Forelimb muscle (tissue), 1 donor: ENCODE results near the gene CHRND. TPM values are rescaled to one million over a fixed set of nuclear protein-coding genes. Genes with fewer than 3 reads are reported as not detected.

Experiments
- DNase-seq: peaks from one replicate; pipeline ENCODE4 v3.0.0-alpha.2; 2013; ENCODE audit warnings: low read depth
- polyA plus RNA-seq: library from polyadenylated mRNA; unstranded; fragments of 120-200 nt; gene quantifications from one replicate; pipeline ENCODE4 v1.2.1, GENCODE V29; 2013; ENCODE audit not compliant: insufficient read length

The CHRND gene
- polyA plus RNA-seq, 1 donor, result 180 TPM

DNA sequence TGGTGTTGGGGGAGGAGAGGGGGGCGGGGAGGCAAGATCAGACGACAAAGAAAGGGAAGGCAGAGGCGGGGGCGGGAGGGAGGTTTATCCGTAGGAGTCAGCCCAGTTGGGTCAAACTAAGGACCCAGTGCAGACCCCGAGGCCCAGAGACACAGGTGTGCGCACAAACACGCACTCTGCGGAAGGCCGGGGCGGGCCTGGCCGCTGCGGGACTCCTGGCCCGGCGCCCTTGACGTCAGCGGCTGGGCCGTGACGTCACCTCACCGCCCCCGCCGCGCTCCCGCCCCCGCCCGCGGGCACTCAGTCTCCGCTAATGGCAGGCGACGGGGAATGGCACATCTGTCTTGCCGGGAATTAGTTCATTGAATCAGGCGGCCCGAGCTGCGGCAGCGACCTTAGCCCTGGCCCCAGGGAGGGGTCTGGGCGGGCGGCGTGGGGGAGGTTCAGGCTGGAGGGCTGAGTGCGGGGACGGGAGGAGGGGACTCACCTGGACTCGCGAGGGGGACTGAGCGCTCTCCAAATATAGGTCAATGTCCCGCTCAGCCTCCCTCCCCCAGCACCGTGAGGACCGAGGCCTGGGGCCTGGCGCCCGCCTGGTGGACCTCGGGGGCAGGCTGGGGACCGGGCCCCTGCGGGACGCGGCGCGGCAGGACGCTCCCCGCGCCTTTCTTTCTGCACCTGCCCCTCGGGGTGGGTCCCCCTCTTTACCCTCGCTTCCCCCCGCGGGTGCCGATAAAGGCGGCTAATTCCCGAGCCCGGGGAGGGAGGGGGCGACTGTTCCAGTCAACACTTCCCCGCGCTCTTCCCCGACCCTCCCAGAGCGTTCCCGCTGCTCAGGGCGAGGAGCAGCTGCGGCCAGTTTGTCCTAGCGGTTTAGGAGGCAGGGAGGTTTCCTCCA lies 22.8 kb upstream of the CHRND start:
- DNase-seq, result no peak

DNA sequence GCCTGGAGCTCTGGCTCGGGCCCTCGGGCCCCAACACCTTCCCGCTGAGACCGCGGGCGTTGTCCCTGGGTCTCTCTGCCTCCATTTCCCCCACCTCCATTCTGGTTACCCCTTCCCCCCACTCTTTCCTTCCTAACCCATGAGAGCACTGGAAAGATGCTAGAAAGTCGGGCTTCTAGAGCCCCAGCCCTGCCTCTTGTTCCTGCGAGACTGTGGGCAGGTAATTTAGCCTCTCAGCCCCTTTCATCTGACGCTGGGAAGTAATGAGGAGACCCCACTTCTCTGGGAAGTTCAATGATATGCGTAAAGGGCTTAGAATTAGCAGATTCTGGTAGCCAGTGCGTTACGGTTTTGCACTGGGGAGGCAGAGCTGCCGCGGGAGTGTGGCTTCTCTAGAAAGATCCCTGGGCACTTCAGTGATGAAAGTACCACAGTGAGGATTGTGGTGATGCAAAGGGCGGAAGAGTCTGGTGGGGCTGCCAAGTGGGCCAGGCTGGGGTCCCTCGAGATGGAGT lies 22.1 kb upstream of the CHRND start:
- no peak for DNase-seq

DNA sequence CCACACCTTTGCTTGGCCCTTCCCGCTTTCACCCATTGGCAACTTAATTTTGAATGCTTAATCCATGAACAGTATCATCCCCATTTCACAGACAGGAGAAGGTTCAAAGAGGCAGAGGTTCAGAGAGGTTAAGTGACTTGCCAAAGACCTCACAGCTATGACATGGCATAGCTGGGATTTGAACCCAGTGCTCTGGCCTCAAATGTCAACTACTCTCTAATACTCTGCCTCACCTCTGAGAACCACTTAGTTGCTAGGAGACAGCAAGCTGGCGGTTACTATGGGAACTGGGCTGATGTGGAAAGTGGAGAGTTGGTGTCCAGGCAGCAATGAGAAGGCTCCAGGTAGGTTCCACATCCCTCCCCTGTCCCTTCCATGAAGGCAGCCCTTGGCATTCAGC lies 21.5 kb upstream of the CHRND start:
- DNase-seq, result no peak

DNA sequence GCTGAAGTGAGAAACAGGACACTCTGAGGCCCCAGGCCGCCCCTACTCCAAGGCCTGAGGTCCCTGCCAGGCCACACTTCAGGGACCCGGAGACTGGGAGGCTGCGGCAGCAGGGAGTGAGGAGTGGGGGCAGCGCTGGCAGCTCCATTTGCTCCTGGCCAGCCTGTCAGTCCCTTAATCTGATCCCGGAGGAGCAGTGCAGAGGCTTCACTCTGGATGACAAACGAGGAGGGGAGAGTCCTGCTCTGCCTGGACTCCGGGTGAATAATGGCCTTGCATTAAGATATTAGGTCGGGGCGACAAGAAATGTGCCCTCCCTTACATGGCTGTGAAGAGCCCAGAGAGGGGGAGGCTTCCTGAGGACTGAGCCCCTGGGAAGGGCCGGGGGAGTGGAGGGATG lies 20.1 kb upstream of the CHRND start:
- no peak for DNase-seq

DNA sequence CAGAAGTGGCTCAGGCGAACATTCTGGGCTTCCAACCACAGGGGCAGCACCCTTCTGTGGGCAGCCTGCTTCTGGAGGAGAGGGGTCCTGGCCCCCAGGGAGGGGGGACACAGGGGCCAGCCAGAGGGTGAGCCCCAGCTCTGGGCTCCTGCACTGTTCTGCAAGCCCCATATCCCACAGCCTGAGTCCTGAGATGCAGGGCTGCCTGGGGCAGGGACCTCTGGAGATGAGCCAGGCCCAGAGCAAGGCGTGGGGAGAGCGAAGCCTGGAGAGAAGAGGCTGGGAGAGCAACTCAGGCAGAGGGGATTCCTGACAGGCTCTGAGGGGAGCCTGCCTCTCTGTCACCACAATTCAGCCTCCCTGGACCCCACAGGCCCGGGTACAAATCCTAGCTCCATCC lies 19.3 kb upstream of the CHRND start:
- DNase-seq, result no peak

DNA sequence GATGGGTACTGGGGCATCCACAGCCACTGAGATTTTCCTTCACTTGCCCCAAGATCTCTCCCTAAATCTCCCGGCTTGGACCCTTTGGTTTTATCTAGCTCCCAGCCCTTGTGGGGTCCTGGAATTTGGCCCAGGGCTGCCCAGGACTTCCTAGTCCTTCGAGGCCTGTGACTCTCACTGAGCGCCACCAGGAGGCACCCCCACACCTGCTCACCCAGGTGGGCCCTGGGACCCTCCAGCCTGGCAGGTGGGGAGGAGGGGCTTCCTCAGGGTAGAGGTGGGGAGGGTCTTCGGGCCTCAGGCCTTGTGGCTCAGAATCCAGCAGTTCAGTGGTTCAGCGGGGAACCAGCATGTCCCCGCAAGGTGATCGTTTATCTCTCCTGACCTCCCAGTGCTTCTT lies 17.7 kb upstream of the CHRND start:
- no peak for DNase-seq

DNA sequence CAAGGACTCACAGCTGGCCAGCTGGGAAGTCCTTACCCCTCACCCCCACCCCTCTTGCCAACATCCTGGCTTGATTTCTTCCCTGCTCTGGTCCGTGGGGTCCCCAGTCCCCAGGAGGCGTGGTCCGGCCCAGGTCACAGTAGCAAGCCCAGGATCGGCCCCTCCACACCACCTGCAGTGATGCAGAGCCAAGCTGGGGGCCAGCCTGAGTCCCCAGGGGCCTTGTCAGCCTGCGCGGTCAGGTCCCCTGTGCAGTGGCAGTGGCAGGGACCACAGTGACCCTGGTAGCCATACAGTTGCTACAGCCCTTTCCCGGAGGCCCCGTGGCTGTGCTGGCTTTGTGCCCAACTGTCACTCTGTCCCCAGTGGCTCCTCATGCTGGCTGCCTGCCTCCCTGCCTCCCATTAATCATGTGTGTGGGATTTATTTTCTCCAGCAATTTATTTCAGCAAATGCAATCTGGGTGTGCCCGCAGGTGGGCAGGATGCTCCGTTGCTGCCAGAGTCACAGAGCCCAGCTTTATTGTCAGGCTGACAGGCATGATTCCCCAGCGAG lies 14.5 kb upstream of the CHRND start:
- no peak for DNase-seq

DNA sequence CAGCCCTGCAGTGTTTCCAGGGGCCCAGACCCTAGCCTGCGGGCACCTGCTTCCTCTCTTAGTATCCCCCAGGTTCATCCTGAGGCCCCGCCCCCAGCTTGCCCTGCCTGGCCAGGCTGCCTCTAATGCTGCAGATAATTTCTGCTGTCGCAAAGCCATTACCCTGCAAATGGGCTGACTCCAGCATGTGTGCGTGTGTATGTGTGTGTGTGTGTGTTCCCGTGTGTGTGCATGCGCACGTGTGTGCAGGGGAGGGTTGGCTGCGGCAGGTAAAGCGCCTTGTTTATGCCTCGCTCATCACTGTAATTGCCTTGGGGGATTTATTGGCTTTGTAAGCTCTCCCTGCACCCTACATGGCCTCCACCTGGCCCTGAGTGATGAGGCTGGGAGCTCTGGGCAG lies 13.4 kb upstream of the CHRND start:
- no peak for DNase-seq

DNA sequence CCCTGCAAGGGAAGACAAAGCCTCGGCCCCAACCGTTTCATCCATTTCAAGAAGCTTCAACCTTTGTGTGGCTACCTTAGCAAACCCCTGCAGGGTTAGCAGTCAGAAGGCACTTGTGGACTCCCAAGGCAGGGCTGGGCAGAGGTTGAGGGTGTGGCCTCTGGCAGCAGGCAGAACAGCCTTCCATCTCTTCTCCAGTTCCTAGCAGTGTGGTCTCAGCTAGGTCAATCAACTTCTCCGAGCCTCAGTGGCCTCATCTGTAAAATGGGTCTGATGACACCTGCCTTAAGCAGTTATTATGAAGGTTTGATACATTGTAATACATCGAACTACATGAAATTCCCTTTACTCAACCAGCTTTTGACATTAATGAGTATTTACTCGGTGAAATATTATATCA lies 12.6 kb upstream of the CHRND start:
- DNase-seq, result no peak

DNA sequence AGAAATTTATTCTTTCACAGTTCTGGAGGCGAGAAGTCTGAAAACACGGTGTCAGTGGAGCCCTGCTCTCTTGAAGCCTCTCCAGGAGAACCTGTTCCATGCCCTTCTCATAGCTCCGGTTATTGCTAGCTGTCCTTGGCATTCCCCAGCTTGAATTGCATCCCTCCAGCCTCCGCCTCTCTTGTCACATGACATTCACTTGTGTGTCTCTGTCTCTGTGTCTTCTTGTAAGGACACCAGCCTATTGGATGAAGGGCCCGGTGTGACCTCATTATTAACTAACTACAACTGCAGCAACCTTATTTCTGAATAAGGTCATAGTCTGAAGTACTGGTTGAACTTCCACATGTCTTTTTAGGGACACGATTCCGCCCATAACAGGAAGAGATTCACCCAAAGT lies 10.3 kb upstream of the CHRND start:
- no peak for DNase-seq

DNA sequence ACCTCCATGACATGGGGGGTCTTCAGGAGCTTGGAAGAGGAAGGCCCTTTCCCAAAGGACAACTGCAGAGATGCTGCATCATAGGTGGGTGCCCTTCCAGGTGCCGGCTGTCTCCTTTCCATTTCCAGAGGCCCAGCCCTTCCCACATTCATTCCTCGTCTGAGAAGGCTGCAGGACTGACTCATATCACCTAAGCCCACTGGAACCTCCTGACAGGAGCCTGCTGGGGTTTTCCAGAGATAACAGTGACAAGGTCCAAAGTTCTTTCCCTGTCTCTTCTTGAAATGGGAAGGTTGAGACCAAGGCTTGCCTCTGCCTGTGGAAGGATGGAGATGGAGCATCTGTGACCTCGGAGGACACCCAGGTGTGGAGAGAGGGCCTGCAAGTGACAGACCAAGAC lies 9.4 kb upstream of the CHRND start:
- no peak for DNase-seq

DNA sequence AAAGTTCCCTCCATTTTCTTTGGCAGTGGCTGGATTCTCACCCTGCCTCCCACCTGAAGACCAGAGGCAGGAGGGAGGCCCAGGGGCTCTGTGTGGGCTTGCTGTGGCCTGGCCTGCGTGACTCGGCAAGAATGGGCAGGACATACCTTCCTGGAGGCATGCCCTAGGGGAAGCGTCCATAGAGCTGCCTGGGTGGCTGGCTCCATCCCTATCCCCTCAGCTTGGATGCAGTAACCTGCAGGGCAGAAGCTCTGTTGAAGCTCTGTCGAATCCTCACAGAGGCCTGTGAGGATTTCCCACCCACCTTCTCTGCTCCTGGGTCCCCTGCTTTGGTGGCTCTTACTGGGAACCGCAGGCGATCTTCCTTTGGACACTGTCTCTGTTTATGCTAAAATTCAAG lies 7.1 kb upstream of the CHRND start:
- DNase-seq, result no peak

DNA sequence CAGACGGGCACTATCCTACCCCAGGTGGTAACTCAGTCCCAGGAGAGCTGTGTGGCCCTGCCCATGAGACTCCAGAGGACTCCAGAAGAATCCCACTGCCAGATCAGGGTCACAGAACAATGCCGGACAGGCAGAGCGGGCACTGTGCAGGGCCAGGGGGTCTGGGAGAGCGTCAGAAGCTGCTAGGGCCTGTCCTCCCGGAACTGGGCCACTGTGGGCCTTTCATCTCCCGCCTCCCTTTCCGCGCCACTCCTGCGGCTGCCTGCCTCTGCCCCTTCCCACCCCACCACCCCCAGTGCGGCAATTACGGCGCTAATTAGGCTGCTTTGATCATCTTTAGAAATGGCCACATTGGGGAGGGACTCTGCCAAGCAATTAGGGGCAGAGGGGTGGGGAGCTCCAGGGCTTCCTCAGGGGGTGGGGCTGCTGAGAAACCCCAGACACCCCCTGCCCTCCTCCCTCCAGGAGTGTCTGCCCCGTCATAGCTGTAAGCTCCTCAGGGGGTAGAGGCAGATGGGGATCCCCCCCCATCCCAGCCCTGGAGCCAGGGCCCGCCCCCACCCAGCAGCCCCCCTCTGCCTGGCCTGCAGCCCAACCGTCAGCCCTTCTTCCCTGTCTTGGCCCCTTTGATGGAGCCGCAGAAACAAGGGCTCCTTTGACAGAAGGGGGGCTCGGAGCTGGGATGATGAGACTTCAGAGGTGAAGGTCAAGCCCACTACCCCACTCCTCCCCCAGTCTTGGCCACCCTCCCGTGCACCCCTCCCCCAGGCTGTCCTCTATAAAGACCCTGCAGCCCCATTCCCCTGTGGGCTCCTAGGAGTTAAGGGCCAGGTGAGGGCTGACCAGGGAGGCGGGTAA lies 6.2 kb upstream of the CHRND start, which contains the start of gene PRSS56:
PRSS56 (plus strand) TSS at position 808 of the 858 bp plus-strand sequence. CDS start 211 bp downstream, outside the sequence.
- DNase-seq, result no peak

DNA sequence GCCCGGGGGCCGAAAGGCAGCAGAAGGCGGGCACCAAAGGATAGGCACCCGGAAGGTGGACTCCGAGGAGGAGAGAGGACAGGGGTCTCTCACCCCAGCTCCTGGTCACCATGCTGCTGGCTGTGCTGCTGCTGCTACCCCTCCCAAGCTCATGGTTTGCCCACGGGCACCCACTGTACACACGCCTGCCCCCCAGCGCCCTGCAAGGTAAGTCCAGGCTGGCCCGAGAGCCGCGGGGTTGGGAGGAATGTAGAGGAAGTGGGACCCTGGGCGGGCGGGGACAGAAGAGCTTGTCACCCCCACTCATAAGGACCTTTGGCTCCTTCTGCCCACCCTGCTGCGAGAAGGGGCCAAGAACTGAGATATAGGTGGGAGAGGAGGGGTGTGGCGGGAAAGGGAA lies 5.5 kb upstream of the CHRND start:
- no peak for DNase-seq

DNA sequence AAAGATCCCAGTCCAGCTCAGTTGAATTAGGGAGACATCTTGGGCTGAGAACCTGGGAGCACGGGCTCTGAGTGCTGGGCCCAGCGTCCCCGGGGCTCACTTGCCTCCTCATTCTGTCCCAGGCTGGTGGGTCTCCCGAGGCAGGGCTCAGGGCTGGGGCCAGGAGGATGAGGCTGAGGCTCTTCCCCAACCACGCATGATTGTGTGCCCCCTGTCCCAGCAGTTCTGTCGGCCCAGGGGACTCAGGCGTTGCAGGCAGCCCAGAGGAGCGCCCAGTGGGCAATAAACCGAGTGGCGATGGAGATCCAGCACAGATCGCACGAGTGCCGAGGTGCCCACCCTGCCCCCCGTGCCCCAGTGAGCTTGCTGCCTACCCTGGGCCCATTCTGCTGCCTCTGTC lies 4.9 kb upstream of the CHRND start:
- no peak for DNase-seq

DNA sequence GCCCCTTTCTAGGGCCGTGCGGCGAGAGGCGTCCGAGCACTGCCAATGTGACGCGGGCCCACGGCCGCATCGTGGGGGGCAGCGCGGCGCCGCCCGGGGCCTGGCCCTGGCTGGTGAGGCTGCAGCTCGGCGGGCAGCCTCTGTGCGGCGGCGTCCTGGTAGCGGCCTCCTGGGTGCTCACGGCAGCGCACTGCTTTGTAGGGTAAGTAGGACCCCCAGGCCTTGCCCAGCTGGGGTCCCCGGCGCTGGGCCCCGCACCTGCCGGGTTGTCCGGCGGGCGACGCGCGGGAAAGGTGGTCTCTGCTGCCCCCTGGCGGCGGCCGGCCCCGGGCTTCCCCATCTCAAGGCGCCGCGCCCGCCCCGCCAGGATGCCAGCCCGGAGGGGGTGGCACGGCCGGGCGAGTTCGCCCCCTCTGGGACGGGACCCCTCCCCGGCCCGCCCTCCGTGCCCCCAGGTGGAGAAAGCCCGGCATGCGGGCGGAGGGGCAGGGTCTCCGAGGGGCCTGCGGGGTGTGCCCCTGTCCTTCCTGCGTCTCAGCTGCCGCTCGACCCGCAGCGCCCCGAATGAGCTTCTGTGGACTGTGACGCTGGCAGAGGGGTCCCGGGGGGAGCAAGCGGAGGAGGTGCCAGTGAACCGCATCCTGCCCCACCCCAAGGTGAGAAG lies 3.9 kb upstream of the CHRND start:
- DNase-seq, result no peak

DNA sequence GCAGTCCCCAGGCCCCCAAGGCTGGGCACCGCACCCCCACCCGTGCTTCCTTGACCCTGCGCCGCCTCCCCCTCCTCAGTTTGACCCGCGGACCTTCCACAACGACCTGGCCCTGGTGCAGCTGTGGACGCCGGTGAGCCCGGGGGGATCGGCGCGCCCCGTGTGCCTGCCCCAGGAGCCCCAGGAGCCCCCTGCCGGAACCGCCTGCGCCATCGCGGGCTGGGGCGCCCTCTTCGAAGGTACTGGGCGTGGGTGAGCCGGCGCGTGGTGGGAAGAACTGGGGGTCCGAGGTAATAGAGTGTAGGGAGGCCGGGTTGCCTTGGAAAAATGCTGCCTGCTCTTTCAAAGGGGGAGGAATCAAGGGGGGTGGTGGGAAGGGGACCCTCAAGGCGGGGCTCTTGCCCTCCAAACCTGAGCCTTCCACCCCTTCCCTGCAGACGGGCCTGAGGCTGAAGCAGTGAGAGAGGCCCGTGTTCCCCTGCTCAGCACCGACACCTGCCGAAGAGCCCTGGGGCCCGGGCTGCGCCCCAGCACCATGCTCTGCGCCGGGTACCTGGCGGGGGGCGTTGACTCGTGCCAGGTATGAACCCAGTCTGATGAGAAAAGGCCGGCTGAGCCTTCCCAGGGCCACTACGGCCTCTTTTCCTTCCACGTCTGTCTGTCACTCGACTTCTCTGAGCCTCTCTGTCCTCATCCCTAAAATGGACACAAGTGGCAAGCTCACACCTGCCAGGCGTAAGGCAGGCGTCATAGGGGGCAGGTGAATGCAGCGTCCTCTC lies 3.1 kb upstream of the CHRND start:
- DNase-seq, result no peak

DNA sequence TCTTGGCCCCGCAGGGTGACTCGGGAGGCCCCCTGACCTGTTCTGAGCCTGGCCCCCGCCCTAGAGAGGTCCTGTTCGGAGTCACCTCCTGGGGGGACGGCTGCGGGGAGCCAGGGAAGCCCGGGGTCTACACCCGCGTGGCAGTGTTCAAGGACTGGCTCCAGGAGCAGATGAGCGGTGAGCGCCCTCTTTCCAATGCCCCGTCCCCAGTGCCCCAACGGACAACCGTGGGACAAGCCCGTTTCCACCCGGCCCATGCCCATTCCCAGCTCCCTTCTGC lies 2.6 kb upstream of the CHRND start:
- no peak for DNase-seq

DNA sequence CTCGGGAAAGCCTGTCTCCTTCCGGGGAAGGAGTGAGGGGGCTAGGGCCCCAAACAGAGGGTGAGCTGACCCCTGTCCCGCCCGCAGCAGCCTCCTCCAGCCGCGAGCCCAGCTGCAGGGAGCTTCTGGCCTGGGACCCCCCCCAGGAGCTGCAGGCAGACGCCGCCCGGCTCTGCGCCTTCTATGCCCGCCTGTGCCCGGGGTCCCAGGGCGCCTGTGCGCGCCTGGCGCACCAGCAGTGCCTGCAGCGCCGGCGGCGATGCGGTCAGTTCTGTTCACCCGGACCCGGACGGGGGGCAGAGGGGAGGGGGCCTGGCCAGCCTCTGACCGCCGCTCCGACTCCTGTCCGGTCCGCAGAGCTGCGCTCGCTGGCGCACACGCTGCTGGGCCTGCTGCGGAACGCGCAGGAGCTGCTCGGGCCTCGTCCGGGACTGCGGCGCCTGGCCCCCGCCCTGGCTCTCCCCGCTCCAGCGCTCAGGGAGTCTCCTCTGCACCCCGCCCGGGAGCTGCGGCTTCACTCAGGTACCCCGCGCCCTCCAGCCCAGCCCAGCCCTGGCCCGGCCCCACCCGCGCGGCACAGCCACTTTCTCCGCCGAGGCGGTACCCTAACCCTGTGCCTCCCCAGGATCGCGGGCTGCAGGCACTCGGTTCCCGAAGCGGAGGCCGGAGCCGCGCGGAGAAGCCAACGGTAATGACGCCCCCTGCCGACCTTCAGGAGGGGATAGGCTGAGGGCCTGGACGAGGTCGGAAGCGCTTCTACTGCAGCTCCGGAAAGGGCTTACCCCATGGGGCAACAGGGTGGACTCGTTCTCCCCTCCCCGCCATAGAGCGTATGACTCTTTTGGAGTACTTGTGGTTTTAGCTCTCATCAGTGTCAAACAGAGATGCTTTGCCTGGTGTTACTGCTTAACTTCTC lies 2.0 kb upstream of the CHRND start:
- DNase-seq, result no peak

DNA sequence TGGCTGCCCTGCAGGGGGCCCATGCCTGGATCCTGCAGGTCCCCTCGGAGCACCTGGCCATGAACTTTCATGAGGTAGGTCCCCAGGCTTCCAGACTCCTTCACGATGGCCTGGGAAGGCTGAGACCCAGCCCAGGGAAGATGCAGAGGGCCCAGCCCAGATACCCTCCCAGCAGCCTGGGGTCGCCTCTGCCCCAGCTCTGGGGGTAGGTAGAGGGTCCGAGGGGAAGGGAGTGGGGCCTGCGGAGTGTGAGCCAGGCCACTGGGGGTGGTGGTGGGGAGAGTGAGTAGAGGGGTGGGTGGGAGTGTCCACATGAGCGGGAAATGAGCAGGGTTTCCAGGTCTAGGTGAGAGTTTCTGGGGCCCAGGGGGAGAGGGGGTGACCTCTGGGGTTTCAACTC lies 1.2 kb upstream of the CHRND start:
- no peak for DNase-seq
